ENCODE measurements around the gene ZNRF1. TPM values are rescaled to one million over a fixed set of nuclear protein-coding genes. Genes with fewer than 3 reads are reported as not detected.

ZNRF1 gene
- total and polyA plus RNA-seq, 2 of the 8 experiments (the other 6 are each of a cell fraction or from before 2014, with no cell fraction given) = 33.5 to 52.9 TPM

DNA sequence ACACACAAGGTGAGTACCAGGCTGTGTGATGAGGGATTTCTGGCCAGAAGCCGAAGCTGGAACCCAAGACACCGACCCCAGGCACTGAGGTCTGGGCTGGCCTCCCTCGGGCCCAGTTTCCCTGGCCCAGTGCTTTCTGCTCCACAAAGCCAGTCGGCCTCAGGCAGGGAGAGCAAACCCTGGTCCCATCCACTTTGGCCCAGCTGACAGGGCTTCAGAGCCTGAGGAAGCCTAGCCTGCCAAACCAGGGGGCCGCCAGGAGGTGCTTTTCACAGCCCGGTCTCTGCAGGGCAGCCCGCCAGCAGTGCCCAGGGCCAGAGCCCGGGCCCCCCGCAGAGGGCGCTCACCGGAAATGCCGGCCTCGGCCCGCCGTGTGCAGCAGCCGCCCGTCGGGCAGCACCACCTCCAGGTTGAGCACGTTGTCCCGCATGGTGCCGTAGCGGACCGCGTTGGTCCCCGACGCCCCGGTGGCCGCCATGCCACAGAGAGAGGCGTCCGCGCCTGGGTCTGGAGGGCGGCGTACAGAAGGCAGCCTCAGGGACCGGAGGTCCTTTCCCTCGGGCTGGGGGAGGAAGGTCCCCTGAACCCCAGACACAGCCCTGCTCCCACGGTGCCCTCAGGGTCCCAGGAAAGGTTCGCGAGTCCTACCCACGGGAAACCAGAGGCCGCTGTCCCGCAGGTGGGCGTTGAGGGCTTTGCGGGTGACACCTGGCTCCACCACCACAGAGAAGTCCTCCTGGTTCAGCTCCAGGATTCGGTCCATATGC lies 115.5 kb downstream of the ZNRF1 start (continued):
- no peak for TF ChIP-seq BRCA1 (IDR thresholded peaks at IDR 0.05; ENCODE audit: low read depth, low read length)
- TF ChIP-seq BACH1 (IDR thresholded peaks at IDR 0.05; ENCODE audit: low read length) = no peak
- TF ChIP-seq CHD2 (IDR thresholded peaks at IDR 0.05; ENCODE audit: low read length) = no peak
- TF ChIP-seq EZH2 (IDR thresholded peaks at IDR 0.05; ENCODE audit: low read depth, low read length, severe bottlenecking) = no peak
- no peak for TF ChIP-seq TCF12 (IDR thresholded peaks at IDR 0.05; ENCODE audit: low read depth, low read length)
- no peak for TF ChIP-seq RXRA (IDR thresholded peaks at IDR 0.05; ENCODE audit: insufficient read depth, low read depth, low read length)

Measured in H1 (cell line).